Peyer's patch (tissue), 4 donors: ENCODE data around the gene MTCP1. TPM values are rescaled to one million over a fixed set of nuclear protein-coding genes. Genes with fewer than 3 reads are reported as not detected.

Experiments
- DNase-seq, 3 donors: peaks; one replicate each; pipeline ENCODE4 v3.0.0-alpha.2; 2017 to 2019
- H3K27ac ChIP-seq, 4 donors: fragments of 200-600 bp; sonication (generic); one replicate each; pipeline ENCODE4 v1.5.1; 2016 to 2019
- H3K27me3 ChIP-seq, 2 donors: fragments of 200-600 bp; sonication (generic); one replicate each; pipeline ENCODE4 v1.5.1; 2019
- H3K36me3 ChIP-seq, 3 donors: fragments of 200-600 bp; sonication (generic); one replicate each; pipeline ENCODE4 v1.5.1; 2016 to 2019
- H3K4me1 ChIP-seq, 4 donors: fragments of 200-600 bp; sonication (generic); one replicate each; pipeline ENCODE4 v1.5.1; 2016 to 2019
- H3K4me3 ChIP-seq, 4 donors: fragments of 200-600 bp; sonication (generic); 1 replicate in 3 of 4; 2 replicates in 1 of 4; pipeline ENCODE4 v1.5.1; 2016 to 2019; ENCODE audit warnings: mild to moderate bottlenecking in 1 of 4
- H3K9me3 ChIP-seq, 4 donors: fragments of 200-600 bp; sonication (generic); one replicate each; pipeline ENCODE4 v1.5.1; 2016 to 2019; ENCODE audit warnings: mild to moderate bottlenecking in 1 of 4
- POLR2A ChIP-seq, 2 donors: fragments of 450-650 bp; IDR thresholded peaks; one replicate each; pipeline ENCODE4 v1.5.1; 2017; ENCODE audit warnings: antibody characterized with exemption in 2 of 2, mild to moderate bottlenecking in 2 of 2, moderate library complexity in 2 of 2
- total RNA-seq, 4 donors: library from RNA; depleted of rRNA; stranded (reverse); fragments of >200 nt; gene quantifications; one replicate each; pipeline ENCODE4 v1.1.0, GENCODE V29; 2016
- TF ChIP-seq, protein P1 (sequence below), 6 experiments: fragments of 450-650 bp in 4 of 6; fragments of 200-600 bp in 2 of 6; sonication (generic) in 1 of 6; IDR thresholded peaks; one replicate each; pipeline ENCODE4 v1.5.1; 2017 to 2019; ENCODE audit warnings: antibody characterized with exemption in 6 of 6, mild to moderate bottlenecking in 3 of 6, moderate library complexity in 1 of 6

The MTCP1 gene
- total RNA-seq, 4 donors from 2014 or later = 1.2 to 8.3 (median 4.2) TPM

DNA sequence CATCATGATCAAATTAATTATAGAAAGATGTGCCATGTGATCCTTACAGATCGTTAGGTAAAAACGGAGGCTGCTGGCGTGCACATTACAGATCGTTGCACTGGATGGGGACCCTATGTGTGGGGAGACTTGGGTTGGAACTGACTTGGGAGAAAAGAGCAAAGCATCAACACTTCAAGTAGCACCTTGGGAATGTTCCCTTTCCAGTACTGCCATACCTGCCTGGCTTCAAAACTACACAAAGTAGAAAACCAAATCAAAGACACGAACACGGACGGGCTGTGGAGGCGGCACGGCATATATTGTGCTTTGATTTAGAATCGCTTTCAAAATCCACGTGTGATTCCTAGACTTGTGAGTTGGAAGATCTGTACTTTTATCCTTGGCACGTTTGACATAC is 898 bp downstream of the MTCP1 start:
- H3K27me3 ChIP-seq = no peaks in the 10 kb centered on the region
- no peak for DNase-seq
- peak overlapping the region in 2 of 4 donors; percentile 80 to 92 for H3K27ac ChIP-seq
- H3K4me1 ChIP-seq = peaks cover 0 to 7% (median 0%) of the 10 kb centered on the region in 4 donors
- H3K4me3 ChIP-seq = peak overlapping the region; percentile 54 to 75 (median 60)
- no peak for TF ChIP-seq POLR2A (IDR thresholded peaks at IDR 0.05)
- TF ChIP-seq, protein P1, sequence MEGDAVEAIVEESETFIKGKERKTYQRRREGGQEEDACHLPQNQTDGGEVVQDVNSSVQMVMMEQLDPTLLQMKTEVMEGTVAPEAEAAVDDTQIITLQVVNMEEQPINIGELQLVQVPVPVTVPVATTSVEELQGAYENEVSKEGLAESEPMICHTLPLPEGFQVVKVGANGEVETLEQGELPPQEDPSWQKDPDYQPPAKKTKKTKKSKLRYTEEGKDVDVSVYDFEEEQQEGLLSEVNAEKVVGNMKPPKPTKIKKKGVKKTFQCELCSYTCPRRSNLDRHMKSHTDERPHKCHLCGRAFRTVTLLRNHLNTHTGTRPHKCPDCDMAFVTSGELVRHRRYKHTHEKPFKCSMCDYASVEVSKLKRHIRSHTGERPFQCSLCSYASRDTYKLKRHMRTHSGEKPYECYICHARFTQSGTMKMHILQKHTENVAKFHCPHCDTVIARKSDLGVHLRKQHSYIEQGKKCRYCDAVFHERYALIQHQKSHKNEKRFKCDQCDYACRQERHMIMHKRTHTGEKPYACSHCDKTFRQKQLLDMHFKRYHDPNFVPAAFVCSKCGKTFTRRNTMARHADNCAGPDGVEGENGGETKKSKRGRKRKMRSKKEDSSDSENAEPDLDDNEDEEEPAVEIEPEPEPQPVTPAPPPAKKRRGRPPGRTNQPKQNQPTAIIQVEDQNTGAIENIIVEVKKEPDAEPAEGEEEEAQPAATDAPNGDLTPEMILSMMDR (IDR thresholded peaks at IDR 0.05) = no peak
- no peaks in the 10 kb centered on the region for H3K36me3 ChIP-seq
- H3K9me3 ChIP-seq = no peaks in the 10 kb centered on the region

DNA sequence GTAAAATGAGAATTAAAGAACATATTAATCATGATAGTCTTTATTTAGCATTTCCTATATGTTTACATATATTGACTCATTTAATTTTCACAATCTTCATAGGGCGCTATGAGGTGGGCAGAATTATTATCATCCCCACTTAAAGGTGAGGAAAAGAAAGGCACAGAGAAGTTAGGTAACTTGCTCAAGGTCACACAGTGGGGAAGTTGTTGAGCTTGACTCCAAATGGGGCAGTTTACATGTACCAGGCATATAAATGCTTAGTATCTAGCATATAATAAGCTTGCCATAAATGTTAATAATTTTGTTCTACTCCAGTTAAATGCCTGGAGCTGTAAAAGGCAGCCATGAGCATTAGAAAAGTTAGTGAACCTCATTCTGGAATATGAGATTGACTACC is 1.5 kb downstream of the MTCP1 start:
- H3K27ac ChIP-seq = no peak overlapping the region
- H3K9me3 ChIP-seq = no peaks in the 10 kb centered on the region
- no peaks in the 10 kb centered on the region for H3K27me3 ChIP-seq
- no peak for TF ChIP-seq POLR2A (IDR thresholded peaks at IDR 0.05)
- TF ChIP-seq, protein P1 (IDR thresholded peaks at IDR 0.05) = no peak
- H3K4me1 ChIP-seq = peaks cover 0 to 7% (median 0%) of the 10 kb centered on the region in 4 donors
- H3K4me3 ChIP-seq = peak overlapping the region in 2 of 4 donors; percentile 65 to 75
- DNase-seq = no peak
- no peaks in the 10 kb centered on the region for H3K36me3 ChIP-seq

DNA sequence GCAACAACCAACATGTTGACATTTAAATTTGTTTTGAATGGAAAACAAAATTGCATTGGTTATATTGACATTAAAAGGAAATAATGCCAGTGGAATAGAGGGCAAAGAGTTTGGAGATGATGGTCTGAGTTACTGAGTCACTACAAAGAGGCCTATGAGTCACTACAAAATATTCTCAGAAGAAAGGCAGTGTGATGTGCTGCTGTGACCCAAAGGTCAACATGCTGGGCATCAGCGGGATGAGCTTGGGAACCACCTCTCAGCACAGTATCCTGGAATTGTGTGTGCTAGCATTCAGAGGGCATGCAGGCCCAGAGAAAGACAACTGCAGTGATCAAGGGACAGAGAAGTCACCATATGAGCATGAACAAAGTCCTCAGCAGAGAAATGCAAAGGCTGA is 2.8 kb downstream of the MTCP1 start:
- Histone ChIP-seq H3K27me3 (no peaks in the 10 kb centered on the region), H3K9me3 (no peaks in the 10 kb centered on the region), H3K4me3 (no peak overlapping the region), H3K4me1 (peaks cover 0 to 7% (median 0%) of the 10 kb centered on the region in 4 donors), H3K36me3 (no peaks in the 10 kb centered on the region), H3K27ac (no peak overlapping the region)
- DNase-seq = no peak
- TF ChIP-seq, protein P1 (IDR thresholded peaks at IDR 0.05) = no peak
- TF ChIP-seq POLR2A (IDR thresholded peaks at IDR 0.05) = no peak

DNA sequence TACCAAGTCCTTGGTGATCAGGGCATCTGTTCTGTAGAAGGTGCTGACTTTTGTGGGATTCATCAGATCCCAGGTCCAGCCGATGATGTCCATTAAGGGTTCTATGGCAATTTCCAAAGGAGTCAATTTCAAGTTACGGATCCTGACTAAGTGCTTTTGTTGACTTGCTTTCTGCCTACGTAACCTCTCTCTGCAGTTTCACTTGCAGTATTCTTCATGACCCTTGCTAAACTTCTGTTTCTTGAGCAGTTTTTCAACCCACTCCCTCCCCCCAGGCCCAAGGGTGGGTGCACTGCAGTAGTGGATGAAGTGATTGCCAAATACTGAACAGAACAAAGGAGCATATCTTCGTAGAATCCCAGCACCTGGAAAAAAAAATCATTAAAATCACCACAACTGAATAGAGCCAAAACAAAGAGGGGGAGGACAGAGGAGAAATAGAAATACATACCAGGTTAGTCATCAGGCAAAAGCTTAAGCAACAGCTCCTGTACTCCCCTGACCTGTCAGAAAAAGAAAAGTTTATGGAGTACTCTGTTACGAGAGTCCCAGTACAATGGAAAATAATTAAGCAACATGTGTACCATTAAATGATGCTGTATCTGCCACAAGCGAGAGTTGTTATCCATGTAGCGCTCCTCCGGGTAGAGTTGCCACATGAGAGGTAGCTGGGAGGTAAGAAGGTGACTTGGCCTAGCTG is 5.8 kb downstream of the MTCP1 start:
- DNase-seq = no peak
- TF ChIP-seq, protein P1 (IDR thresholded peaks at IDR 0.05) = no peak
- no peak for TF ChIP-seq POLR2A (IDR thresholded peaks at IDR 0.05)
- Histone ChIP-seq H3K36me3 (no peaks in the 10 kb centered on the region), H3K9me3 (no peaks in the 10 kb centered on the region), H3K27ac (no peak overlapping the region), H3K27me3 (no peaks in the 10 kb centered on the region), H3K4me3 (no peak overlapping the region), H3K4me1 (no peaks in the 10 kb centered on the region)

DNA sequence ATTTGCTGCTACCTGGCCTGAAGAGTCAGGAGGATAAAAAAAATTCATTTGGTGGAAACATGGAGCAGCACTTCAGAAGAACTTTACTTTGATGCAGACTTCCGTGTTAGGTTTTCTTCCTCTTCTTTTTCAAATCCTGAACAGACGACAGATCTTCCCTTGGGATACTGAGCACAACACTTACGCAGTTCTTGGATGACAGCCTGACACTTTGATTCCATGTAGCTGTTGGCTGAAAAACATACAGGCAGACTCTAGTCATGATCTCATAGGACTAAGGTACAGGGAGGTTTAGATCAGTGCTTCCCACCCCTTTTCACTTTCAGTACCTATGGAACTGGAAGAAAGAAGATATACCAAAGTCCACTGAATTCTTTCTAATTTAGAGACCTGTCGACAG is 9.2 kb downstream of the MTCP1 start:
- Histone ChIP-seq H3K4me3 (no peak overlapping the region), H3K27ac (no peak overlapping the region), H3K36me3 (no peaks in the 10 kb centered on the region), H3K9me3 (no peaks in the 10 kb centered on the region), H3K4me1 (peaks cover 0 to 2% (median 0%) of the 10 kb centered on the region in 4 donors), H3K27me3 (no peaks in the 10 kb centered on the region)
- TF ChIP-seq POLR2A (IDR thresholded peaks at IDR 0.05) = no peak
- TF ChIP-seq, protein P1 (IDR thresholded peaks at IDR 0.05) = no peak
- DNase-seq = no peak
